Measurements from ENCODE around the gene P3R3URF.
"Not testable (repeated sequence)": the region's sequence is repeated elsewhere in the genome, so short reads cannot be mapped to it uniquely, and the experiment has no call there.

P3R3URF gene

DNA sequence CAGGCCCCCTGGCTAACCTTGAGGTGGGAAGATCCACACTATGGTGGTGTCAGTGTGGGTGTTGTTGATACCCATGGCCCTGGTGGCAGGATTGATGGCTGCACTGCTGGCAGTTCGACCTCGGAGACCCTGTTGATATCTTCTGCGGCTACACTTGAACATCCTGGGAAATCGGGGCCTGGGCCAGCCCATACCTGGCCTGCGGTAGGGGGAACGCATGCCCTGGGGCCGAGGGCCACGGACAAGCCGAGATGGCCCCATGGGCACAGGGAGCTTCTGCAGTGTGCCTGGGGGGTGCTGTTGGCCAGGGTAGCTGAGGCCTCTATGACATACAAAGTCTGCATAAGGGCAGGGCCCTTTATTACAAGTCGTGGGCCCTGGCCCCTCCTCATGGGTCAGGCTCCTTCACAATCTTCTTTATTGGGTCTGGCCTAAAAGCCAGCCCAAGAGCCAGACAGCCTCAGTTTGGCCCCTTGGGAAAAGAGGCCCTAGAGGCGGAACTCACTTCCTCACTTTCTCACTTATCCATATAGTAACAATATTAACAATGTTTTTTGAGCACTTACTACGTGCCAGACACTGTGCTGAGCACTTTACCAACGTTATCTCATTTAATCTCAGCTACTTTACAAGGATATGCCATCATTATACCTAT, at the start of gene P3R3URF:
Gene P3R3URF (minus strand): TSS at position 278 of the 655 bp plus-strand sequence. CDS start 17 bp downstream, at position 261.
- DNase-seq (ENCODE audit: low read depth, low spot score), result no peak

DNA sequence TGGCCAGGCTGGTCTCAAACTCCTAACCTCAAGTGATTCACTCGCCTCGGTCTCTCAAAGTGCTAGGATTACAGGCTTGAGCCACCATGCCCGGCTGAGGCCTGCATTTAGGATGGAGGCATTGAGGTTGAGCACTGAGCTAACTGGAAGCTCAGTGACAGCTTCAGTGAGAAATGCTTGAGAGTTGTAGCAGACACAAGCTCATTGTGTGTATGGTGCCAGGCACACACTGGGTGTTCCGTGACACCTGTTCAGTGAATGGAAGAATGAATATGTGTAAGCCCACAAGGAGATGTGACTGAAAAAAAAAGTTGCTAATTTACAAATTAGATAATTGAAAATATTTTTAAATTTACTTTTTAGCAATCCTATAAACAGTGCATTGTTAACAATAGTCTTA, 48.7 kb upstream of the P3R3URF start:
- no peak for DNase-seq (ENCODE audit: low read depth, low spot score)

GRCh38 chr1:46223472-46223943, 47.2 kb upstream of the P3R3URF start:
- peak; percentile 25 for DNase-seq (ENCODE audit: low read depth, low spot score)

DNA sequence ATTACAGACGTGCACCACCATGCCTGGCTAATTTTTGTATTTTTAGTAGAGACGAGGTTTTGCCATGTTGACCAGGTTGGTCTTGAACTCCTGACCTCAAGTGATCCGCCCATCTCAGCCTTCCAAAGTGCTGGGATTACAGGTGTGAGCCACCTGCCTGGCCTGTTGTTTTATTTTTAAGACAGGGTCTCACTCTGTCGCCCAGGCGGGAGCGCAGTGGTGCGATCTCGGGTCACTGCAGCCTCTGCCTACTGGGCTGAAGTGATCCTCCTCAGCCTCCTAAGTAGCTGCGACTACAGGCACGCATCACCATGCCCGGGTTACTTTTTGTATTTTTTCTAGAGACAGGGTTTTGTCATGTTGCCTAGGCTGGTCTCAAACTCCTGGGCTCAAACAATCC, 46.8 kb upstream of the P3R3URF start:
- not testable (repeated sequence) for DNase-seq (ENCODE audit: low read depth, low spot score)

GRCh38 chr1:46221749-46222148, 45.5 kb upstream of the P3R3URF start:
- DNase-seq (ENCODE audit: low read depth, low spot score), result no peak

DNA sequence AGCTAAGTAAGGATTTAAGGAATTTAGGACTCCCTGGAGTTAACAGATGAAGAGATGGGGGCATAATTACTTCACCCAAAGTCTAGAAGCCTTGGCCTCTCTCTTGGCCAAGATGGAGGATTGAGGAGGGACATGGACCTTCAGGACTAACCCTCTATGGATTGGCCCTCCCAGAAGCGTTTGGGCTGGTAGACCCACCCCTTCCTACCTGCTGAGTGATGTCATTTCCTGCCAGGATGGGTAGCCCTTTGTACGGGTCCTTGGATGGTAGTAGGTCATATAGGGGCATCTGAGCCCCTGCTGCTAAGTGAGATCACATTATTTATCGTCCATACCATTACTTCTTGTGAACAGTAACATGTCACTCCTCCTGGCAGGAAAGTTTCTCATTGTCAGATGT, 44.5 kb upstream of the P3R3URF start:
- DNase-seq (ENCODE audit: low read depth, low spot score), result no peak

DNA sequence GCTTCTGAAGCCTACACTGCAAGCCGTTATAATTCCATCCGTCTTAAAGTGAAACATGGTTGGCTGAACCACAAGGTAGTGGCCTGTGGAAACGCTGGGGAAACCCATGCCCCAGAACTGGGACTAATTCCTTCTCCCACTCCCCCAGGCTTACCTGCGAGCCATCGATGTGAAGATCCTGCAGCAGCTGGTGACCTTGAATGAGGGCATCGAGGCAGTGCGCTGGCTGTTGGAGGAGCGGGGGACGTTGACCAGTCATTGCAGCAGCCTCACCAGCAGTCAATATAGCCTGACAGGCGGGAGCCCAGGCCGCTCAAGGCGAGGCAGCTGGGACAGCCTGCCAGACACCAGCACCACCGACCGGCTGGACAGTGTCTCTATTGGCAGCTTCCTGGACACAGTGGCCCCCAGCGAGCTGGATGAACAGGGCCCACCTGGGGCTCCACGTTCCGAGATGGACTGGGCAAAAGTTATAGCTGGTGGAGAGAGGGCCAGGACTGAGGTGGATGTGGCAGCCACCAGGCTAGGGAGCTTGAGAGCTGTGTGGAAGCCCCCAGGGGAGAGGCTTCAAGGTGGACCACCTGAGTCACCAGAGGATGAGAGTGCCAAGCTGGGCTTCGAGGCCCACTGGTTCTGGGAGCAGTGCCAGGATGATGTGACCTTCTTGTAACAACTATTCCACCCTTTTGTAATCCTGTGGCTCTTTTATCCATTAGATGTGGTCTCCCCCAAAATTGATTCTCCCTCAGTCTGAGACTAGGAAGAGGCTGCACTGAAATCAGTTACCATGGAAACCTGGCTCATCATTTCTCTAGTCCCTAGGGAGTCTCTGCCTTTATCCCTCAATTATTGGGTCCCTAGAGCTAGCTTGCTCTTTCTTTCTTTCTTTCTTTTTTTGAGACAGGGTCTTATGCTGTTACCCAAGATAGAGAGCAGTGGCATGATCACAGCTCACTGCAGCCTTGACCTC, 43.5 kb upstream of the P3R3URF start:
- no peak for DNase-seq (ENCODE audit: low read depth, low spot score)

- DNase-seq (ENCODE audit: low read depth, low spot score), result no peak
Observed at GRCh38 chr1:46218443-46218842, 42.2 kb upstream of the P3R3URF start.

DNA sequence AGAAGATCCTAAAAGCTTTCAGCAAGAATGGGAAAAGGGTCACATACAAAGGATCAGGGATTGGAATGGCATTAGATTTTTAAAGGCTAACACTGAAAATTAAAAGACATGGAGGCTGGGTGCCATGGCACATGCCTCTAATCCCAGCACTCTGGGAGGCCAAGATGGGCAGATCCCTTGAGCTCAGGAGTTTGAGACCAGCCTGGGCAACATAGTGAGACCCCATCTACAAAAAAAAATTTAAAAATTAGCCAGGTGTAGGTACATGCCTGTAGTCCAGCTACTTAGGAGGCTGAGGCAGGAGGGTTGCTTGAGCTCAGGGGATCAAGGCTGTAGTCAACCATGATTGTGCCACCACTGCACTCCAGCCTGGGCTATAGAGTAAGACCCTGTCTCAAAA, 39.2 kb upstream of the P3R3URF start:
- DNase-seq (ENCODE audit: low read depth, low spot score), result no peak

DNA sequence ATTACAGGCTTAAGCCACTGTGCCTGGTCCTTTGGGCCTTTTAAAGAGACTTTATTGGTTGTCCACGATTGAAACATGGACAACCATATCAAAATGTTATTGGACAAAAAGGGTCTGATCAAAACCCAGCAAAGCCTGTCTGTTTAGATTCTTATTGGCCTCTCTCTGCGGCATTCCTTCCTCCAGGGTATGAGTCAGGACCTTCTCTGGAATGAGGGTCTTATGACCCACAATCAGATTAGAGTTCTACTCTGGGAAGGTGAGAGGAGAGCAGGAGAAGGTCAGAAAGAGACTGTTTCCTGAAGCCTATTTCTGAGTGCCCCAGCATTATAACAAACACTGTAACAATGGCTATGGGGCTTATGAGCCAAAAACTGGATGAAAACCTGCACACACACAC, 34.8 kb upstream of the P3R3URF start:
- DNase-seq (ENCODE audit: low read depth, low spot score), result no peak

GRCh38 chr1:46210561-46210960, 34.3 kb upstream of the P3R3URF start:
- DNase-seq (ENCODE audit: low read depth, low spot score), result no peak

GRCh38 chr1:46206399-46206798, 30.1 kb upstream of the P3R3URF start:
- no peak for DNase-seq (ENCODE audit: low read depth, low spot score)

DNA sequence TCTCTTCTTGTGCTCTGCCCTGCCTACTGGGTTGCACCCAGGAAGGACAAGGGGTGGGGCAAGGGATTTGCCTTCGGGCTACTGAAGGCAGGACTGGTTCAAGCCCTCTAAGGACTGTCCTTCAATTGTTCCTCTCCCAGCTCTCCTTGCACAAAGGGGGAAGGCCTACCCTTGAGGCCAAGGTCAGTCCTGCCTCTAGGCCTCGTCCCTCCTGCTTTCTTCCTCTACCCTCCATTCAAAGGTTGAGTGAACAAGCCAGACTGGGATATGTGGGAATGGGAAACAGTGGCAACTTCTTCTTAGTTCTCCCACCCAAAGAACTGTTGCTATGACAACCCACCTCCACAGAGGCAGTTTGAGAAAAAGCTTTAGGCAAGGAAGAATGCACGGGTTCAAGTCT, 29.5 kb upstream of the P3R3URF start:
- no peak for DNase-seq (ENCODE audit: low read depth, low spot score)

GRCh38 chr1:46205141-46205540, 28.9 kb upstream of the P3R3URF start:
- no peak for DNase-seq (ENCODE audit: low read depth, low spot score)

DNA sequence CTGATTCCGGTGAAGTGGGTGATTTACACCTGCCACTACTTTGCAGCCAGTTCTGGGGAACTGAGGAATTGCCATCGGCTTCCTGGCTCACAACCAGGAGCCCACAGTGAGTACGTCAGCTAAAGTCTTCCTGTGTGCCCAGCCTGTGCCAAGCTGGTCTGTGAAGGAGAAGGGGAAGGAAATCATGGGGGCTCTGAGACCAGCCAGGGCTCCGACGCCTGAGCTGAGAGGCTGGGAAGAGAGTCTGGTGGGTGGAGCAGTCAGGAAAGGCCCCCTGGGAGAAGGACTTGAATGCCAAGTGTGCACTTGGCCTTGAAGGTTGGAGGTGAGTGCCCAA, 28.1 kb upstream of the P3R3URF start:
- DNase-seq (ENCODE audit: low read depth, low spot score), result no peak

- DNase-seq (ENCODE audit: low read depth, low spot score), result no peak
Observed at GRCh38 chr1:46203738-46204405, 27.6 kb upstream of the P3R3URF start.

DNA sequence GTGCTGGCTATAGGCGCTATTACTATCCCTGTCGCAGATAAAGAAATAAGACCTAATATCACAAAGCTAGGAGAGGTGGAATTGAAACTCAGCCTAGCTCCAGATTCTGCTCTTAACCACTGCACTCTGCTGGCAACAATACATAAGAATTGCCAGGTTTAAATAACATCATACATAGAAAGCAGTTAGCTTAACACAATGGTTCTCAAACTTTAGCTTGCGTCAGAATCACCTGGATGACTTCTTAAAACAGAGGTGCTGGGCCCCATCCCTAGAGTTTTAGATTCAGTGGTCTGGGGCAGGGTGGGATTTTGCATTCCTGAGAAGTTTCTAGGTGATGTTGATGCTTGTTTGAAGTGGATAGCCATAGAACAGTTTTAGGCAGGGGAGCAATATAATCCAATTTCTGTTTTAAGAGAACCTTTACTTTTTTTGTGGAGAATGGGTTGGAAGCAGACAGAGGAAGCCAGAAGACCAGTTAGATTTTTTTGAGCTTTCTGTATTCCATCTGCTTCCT, 23.0 kb upstream of the P3R3URF start:
- DNase-seq (ENCODE audit: low read depth, low spot score), result no peak

DNA sequence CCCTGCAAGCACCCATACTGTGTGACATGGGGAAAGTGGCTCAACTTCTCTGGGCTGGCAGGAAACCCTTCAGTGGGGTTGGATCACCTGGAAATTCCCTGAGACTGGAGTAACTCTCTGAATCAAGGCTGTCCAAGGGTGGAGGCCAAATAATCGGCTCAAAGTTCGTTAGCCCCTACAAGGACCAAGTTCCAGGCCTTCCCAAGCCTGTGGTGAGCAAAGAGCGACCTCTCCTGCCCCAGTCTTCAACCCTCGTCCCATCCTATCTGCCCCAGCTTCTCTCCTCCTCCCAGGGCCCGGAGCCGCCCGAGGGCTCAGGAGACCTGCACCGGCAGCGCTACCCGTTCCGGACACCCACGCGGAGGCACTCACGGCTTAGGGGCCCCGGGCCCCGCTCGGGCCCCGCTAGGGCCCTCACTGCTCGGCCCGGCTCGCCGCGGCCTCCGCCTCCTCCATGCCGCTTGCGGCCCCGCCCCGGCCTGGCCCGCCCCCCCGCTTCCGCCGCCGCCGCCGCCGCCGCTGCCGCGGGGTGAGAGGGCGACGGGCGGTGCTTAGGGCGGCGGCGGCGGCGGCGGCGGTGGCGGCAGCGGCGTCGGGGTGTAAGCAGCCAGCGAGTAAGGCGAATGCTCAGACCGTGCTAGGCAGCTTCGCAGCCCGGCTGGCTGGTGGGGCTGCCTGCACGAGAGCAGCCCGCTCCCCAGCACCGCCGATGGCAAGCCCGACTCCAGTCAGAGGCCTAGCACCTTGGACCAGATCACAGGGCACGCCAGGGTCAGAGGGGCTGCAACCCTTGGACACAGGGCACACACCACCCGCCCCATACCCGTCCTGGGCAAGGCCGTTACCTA, 21.9 kb upstream of the P3R3URF start, which contains the start of gene POMGNT1:
Gene POMGNT1 (minus strand): TSS at position 471 of the 848 bp plus-strand sequence. CDS start 613 bp downstream, outside the sequence.
- DNase-seq (ENCODE audit: low read depth, low spot score), result peak; percentile 61

DNA sequence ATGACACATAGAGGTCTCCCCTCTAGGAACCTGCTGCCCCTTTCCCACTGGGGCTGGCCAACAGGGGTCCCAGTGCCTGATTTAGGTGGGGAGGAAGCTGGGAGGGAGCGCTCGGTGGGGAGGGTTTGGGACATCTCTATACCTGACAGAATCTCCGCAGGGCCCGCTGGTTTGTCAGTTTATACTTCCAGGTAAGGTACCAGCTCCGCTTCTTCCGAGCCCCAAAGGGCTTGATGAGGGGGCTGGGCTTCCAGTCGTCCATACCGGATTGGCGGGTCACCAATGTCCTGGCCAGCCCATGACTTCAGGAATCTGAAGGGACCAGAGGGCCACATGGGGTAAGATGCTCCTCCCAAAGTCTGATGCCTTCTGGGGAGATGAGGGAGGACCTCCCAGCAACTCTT, 21.3 kb upstream of the P3R3URF start:
- DNase-seq (ENCODE audit: low read depth, low spot score), result no peak

GRCh38 chr1:46196609-46197008, 20.3 kb upstream of the P3R3URF start:
- DNase-seq (ENCODE audit: low read depth, low spot score), result no peak

GRCh38 chr1:46194641-46195193, 18.4 kb upstream of the P3R3URF start:
- DNase-seq (ENCODE audit: low read depth, low spot score), result no peak

Measured in activated CD4-positive, CD25-positive, alpha-beta regulatory T cell treated with anti-CD3 and anti-CD28 coated beads, Interleukin-2, amount 50 U/mL, for 16 hours (primary cell).